BLaER1 treated with 17β-estradiol and CSF1 and Interleukin-3, amounts not matched to agents 10 nM and 100 nM (cell line): Measurements from ENCODE around the gene CACNG7.
A peak's percentile ranks its signal among the peaks of the same experiment; 100 is the strongest.

Experiments
- H3K27ac ChIP-seq, 11 experiments: shearing (Covaris generic); formaldehyde crosslinking; 2 replicates each; pipeline ENCODE4 v1.8.1; 2022
- H3K27me3 ChIP-seq, 11 experiments: shearing (Covaris generic); formaldehyde crosslinking; 2 replicates each; pipeline ENCODE4 v1.8.1; 2022
- H3K36me3 ChIP-seq, 11 experiments: shearing (Covaris generic); formaldehyde crosslinking; 2 replicates each; pipeline ENCODE4 v1.8.1; 2022
- H3K4me1 ChIP-seq, 10 experiments: shearing (Covaris generic); formaldehyde crosslinking; 2 replicates each; pipeline ENCODE4 v1.8.1; 2022
- H3K4me2 ChIP-seq, 11 experiments: shearing (Covaris generic); formaldehyde crosslinking; 2 replicates each; pipeline ENCODE4 v1.8.1; 2022
- H3K4me3 ChIP-seq, 10 experiments: shearing (Covaris generic); formaldehyde crosslinking; 2 replicates each; pipeline ENCODE4 v1.8.1; 2022
- H3K9ac ChIP-seq, 11 experiments: shearing (Covaris generic); formaldehyde crosslinking; 2 replicates each; pipeline ENCODE4 v1.8.1; 2022
- H3K9me3 ChIP-seq, 11 experiments: shearing (Covaris generic); formaldehyde crosslinking; replicated peaks in 1 of 11; 2 replicates each; pipeline ENCODE4 v1.8.1; 2022
- H4K20me1 ChIP-seq, 11 experiments: shearing (Covaris generic); formaldehyde crosslinking; 2 replicates each; pipeline ENCODE4 v1.8.1; 2022
- Cebpa-rat ChIP-seq, 11 experiments: shearing (Covaris generic); IDR thresholded peaks; 2 replicates each; pipeline ENCODE4 v1.8.1; 2022

CACNG7 gene

DNA sequence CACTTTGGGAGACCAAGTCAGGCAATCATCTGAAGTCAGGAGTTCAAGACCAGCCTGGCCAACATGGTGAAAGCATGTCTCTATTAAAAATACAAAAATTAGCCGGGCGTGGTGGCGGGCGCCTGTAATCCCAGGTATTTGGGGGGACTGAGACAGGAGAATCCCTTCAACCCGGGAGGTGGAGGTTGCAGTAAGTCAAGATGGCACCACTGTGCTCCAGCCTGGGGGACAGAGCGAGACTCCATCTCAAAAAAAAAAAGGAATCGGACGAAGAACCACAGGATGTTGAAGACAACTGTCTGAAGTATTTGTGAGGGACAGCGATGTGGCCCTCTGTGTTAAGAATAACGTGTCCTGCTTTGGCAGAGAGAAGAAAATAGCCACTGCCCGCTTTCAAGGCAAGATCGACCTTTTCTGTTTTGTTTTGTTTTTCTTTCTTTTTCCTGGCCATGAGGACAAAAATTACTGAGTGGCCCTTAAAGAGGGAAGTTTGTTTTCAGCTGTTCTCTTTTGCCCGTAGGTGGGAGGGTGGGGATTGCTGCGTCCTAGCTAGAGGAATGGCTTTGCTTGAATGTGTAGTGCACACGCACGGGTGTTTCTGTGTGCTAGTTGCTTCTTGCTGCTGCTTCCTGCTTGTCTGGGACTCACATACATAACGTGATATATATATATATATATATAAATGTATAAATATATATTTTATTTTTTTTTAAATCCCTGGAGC is 33.3 kb upstream of the CACNG7 start:
- peaks cover 80 to 99% (median 91%) of the 10 kb centered on the region in 10 experiments for H3K4me1 ChIP-seq
- H3K36me3 ChIP-seq, result peaks cover 31 to 65% (median 55%) of the 10 kb centered on the region in 11 experiments
- H4K20me1 ChIP-seq, result peaks cover 45 to 67% (median 63%) of the 10 kb centered on the region in 11 experiments

DNA sequence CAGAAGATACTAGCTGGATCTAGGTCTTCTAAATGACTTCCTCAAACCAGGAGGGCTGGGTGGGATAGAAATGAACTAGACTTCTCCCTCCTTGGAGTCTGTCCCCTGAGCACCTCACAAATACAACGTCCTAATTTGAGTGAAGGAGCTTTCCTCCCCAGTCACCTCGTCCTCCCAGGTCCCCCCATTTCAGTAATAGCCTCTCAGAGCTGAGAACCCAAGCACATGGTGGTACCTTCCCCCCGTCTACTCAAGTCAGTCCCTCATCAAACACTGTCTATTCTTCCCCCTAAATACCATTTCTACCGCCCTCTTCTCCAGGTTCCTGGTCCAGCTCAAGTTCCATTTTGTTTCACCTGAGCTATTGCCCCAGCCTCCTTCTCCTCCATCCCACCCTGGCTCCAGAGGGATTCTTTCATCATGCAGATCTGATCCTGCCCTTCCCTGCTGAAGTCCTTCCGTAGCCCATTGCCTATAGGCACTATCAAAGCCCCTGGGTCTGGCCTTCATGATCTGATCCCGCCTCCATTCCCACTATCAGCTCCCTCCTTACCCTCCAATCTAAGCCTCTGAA is 32.3 kb upstream of the CACNG7 start:
- Histone ChIP-seq H4K20me1 (peaks cover 38 to 58% (median 55%) of the 10 kb centered on the region in 11 experiments), H3K36me3 (peaks cover 31 to 55% (median 52%) of the 10 kb centered on the region in 11 experiments), H3K27ac (peak overlapping the region in 8 of 11 experiments; percentile 14 to 98 (median 46); a peak in 13 of 22 replicates), H3K4me3 (0 out of 20 replicates have a peak overlapping the region, but pooled peaks of 1 of the 10 experiments have one; percentile 8), H3K9ac (peak overlapping the region in 1 of 11 experiments; percentile 7; a peak in 1 of 22 replicates), H3K27me3 (0 out of 22 replicates have a peak, but pooled peaks cover 0 to under 1% (median 0%) of the 10 kb centered on the region in 11 experiments), H3K4me1 (peaks cover 80 to 99% (median 91%) of the 10 kb centered on the region in 10 experiments), H3K4me2 (peak overlapping the region; percentile 77 to 100 (median 96)), H3K9me3 (no peaks in the 10 kb centered on the region)
- no peak for TF ChIP-seq Cebpa-rat (IDR thresholded peaks at IDR 0.05)

More for the DNA sequence above, 33.3 kb upstream of the CACNG7 start:
- Histone ChIP-seq H3K27ac (peak overlapping the region in 10 of 11 experiments; percentile 49 to 100 (median 96); a peak in 18 of 22 replicates), H3K27me3 (no peaks in the 10 kb centered on the region), H3K9me3 (no peaks in the 10 kb centered on the region), H3K4me3 (peak overlapping the region in 8 of 10 experiments; percentile 4 to 95 (median 44); a peak in 7 of 20 replicates), H3K9ac (peak overlapping the region in 10 of 11 experiments; percentile 15 to 74 (median 66); a peak in 13 of 22 replicates), H3K4me2 (peak overlapping the region; percentile 81 to 100 (median 96))
- no peak for TF ChIP-seq Cebpa-rat (IDR thresholded peaks at IDR 0.05)

DNA sequence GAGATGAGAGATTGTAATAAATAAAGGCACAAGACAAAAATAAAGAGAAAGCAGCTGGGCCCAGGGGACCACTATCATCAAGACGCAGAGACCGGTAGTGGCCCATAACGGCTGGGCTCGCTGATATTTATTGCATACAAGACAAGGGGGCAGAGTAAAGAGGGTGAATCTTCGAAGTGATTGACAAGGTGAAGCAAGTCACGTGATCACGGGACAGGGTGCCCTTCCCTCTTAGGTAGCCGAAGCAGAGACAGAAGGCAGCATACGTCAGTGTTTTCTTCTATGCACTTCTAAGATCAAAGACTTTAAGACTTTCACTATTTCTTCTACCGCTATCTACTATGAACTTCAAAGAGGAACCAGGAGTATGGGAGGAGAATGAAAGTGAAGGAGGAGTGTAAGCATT is 31.7 kb upstream of the CACNG7 start:
- Histone ChIP-seq H3K9me3 (no peaks in the 10 kb centered on the region), H4K20me1 (peaks cover 34 to 51% (median 49%) of the 10 kb centered on the region in 11 experiments), H3K4me2 (peak overlapping the region; percentile 77 to 100 (median 96)), H3K27me3 (peaks cover 0 to 6% (median 0%) of the 10 kb centered on the region in 11 experiments; a peak in 5 of 22 replicates), H3K4me1 (peaks cover 78 to 99% (median 91%) of the 10 kb centered on the region in 10 experiments), H3K4me3 (peak overlapping the region in 3 of 10 experiments; percentile 5 to 19 (median 8); a peak in 2 of 20 replicates), H3K36me3 (peaks cover 31 to 49% (median 47%) of the 10 kb centered on the region in 11 experiments), H3K27ac (peak overlapping the region in 8 of 11 experiments; percentile 14 to 97 (median 41); a peak in 13 of 22 replicates), H3K9ac (peak overlapping the region in 1 of 11 experiments; percentile 36; a peak in 1 of 22 replicates)
- TF ChIP-seq Cebpa-rat (IDR thresholded peaks at IDR 0.05), result no peak

- H3K4me2 ChIP-seq, result peak overlapping the region; percentile 93 to 99 (median 98)
- H3K4me3 ChIP-seq, result peak overlapping the region; percentile 54 to 73 (median 64)
- peaks cover 73 to 97% (median 91%) of the 10 kb centered on the region in 10 experiments for H3K4me1 ChIP-seq
- H3K36me3 ChIP-seq, result peaks cover 18 to 35% (median 33%) of the 10 kb centered on the region in 11 experiments
- TF ChIP-seq Cebpa-rat (IDR thresholded peaks at IDR 0.05), result no peak
- peaks cover 20 to 37% (median 35%) of the 10 kb centered on the region in 11 experiments for H4K20me1 ChIP-seq
- H3K27ac ChIP-seq, result peak overlapping the region; percentile 25 to 85 (median 72); a peak in 20 of 22 replicates
- peaks cover 0 to 20% (median 3%) of the 10 kb centered on the region in 11 experiments; a peak in 12 of 22 replicates for H3K27me3 ChIP-seq
- H3K9me3 ChIP-seq, result no peaks in the 10 kb centered on the region
- peak overlapping the region; percentile 67 to 83 (median 76); a peak in 20 of 22 replicates for H3K9ac ChIP-seq
Measured at GRCh38 chr19:53878776-53879139, 30.3 kb upstream of the CACNG7 start.

- Histone ChIP-seq H3K4me2 (peak overlapping the region; percentile 93 to 99 (median 98)), H3K9me3 (no peaks in the 10 kb centered on the region), H3K4me3 (peak overlapping the region; percentile 54 to 73 (median 64)), H3K27ac (peak overlapping the region; percentile 41 to 85 (median 73); a peak in 21 of 22 replicates), H3K27me3 (peaks cover 0 to 27% (median 9%) of the 10 kb centered on the region in 11 experiments; a peak in 14 of 22 replicates), H4K20me1 (peaks cover 13 to 31% (median 28%) of the 10 kb centered on the region in 11 experiments; a peak in 18 of 22 replicates), H3K4me1 (peaks cover 66 to 97% (median 90%) of the 10 kb centered on the region in 10 experiments), H3K9ac (peak overlapping the region; percentile 67 to 83 (median 76)), H3K36me3 (peaks cover 11 to 29% (median 26%) of the 10 kb centered on the region in 11 experiments)
- TF ChIP-seq Cebpa-rat (IDR thresholded peaks at IDR 0.05), result no peak
Measured at GRCh38 chr19:53879140-53880081, 29.7 kb upstream of the CACNG7 start.

DNA sequence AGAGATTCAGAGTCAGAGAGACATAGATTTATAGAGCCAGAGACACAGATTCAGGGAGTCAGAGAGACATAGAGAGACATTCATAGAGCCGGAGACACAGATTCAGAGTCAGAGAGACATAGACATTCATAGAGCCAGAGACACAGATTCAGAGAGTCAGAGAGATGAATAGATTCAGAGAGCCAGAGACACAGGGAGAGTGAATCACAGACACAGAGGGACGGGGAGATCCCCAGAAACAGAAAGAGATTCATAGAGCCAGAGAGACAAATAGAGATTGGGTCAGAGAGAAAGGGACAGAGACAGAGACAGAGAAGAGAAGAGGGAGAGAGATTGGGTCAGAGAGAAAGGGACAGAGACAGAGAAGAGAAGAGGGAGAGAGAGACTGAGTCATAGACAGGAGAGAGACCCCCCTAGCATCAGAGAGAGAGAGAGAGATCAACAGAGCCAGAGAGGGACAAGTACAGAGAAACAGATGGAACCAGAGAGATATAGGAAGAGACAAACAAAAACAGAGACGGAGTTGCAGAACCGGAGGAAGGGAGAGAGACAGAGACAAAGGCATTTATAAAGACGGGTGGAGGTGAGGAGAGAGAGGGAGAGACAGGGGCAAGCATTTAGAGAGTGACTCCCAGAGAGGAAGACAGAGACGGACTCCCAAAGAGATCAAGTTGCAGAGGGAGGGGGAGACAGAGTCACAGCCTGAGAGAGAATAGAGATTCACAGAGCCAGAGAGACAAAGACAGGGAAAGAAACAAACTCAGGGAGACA is 28.2 kb upstream of the CACNG7 start:
- peak overlapping the region; percentile 34 to 74 (median 69); a peak in 20 of 22 replicates for H3K9ac ChIP-seq
- H3K4me1 ChIP-seq, result peaks cover 51 to 94% (median 84%) of the 10 kb centered on the region in 10 experiments
- H4K20me1 ChIP-seq, result peaks cover 10 to 16% (median 14%) of the 10 kb centered on the region in 11 experiments; a peak in 14 of 22 replicates
- peaks cover 0 to 29% (median 11%) of the 10 kb centered on the region in 11 experiments; a peak in 14 of 22 replicates for H3K27me3 ChIP-seq
- peaks cover 0 to 14% (median 11%) of the 10 kb centered on the region in 11 experiments; a peak in 19 of 22 replicates for H3K36me3 ChIP-seq
- TF ChIP-seq Cebpa-rat (IDR thresholded peaks at IDR 0.05), result no peak
- H3K9me3 ChIP-seq, result no peaks in the 10 kb centered on the region
- peak overlapping the region in 8 of 11 experiments; percentile 19 to 67 (median 59); a peak in 13 of 22 replicates for H3K27ac ChIP-seq
- H3K4me3 ChIP-seq, result peak overlapping the region; percentile 51 to 74 (median 62); a peak in 17 of 20 replicates
- H3K4me2 ChIP-seq, result peak overlapping the region; percentile 93 to 99 (median 98)
